HepG2 (cell line): Measurements from ENCODE around the gene ANKRD52. TPM values are rescaled to one million over a fixed set of nuclear protein-coding genes. Genes with fewer than 3 reads are reported as not detected.

Source experiments
- ATAC-seq: fragments of 200-7000 bp; cut with Tn5 transposase; 3 replicates; pipeline ENCODE4 v1.9.1; 2020; ENCODE audit warnings: mild to moderate bottlenecking, moderate library complexity
- BruUV-seq: library from RNA; stranded (reverse); fragments of 400-500 nt; replicated peaks from 2 replicates; lab custom pipeline; 2021; lab: Mats Ljungman, UMichigan
- CTCF ChIA-PET: fragments of 300-600 bp; formaldehyde crosslinking; extraction: SDS; loops from one replicate; lab custom pipeline; 2021; ENCODE audit warnings: low total read pairs, inconsistent platforms, low intra/inter-chr PET ratio; lab: Yijun Ruan, JAX
- POLR2A ChIA-PET: fragments of 350-600 bp; sonication (Branson Sonifier 250); formaldehyde crosslinking; loops from one replicate; lab custom pipeline; 2020; ENCODE audit warnings: antibody characterized with exemption, inconsistent platforms; lab: Yijun Ruan, JAX
- DNase-seq: peaks from one replicate; pipeline ENCODE4 v3.0.0-alpha.2; 2015; ENCODE audit warnings: low spot score
- FAIRE-seq: peaks from 3 replicates; lab custom pipeline; 2011; peaks lifted over from hg19 to GRCh38; lab: Jason Lieb, UNC
- H2AFZ ChIP-seq: one replicate; pipeline ENCODE4 v1.6.1; 2011; ENCODE audit warnings: low read length, inconsistent platforms
- H3K27ac ChIP-seq: fragments of 300-600 bp; 3 replicates; pipeline ENCODE4 v1.8.0; 2011; ENCODE audit warnings: mixed run types, mild to moderate bottlenecking, mixed read lengths, low read length, inconsistent platforms; ENCODE audit not compliant: insufficient read depth; ENCODE audit errors: extremely low read length
- H3K27me3 ChIP-seq, 2 experiments: fragments of 200-600 bp in 1 of 2; 2 replicates in 1 of 2; 3 replicates in 1 of 2; pipeline versions ENCODE4 v1.6.0 to v1.8.0; 2011; ENCODE audit warnings: low read length in 2 of 2, mild to moderate bottlenecking in 2 of 2, moderate library complexity in 2 of 2, inconsistent platforms in 1 of 2; ENCODE audit not compliant: insufficient read depth in 2 of 2, control insufficient read depth in 1 of 2
- H3K36me3 ChIP-seq, 2 experiments: fragments of 200-600 bp in 1 of 2; replicated peaks in 1 of 2; 2 replicates in 1 of 2; 3 replicates in 1 of 2; pipeline versions ENCODE4 v1.5.1 to v1.8.0; 2011; ENCODE audit warnings: low read length in 2 of 2, inconsistent platforms in 1 of 2; ENCODE audit not compliant: insufficient read depth in 2 of 2, control insufficient read depth in 1 of 2
- H3K4me1 ChIP-seq: 2 replicates; pipeline ENCODE4 v1.5.1; 2012; ENCODE audit warnings: low read length, inconsistent platforms; ENCODE audit not compliant: insufficient read depth
- H3K4me2 ChIP-seq: 2 replicates; pipeline ENCODE4 v1.6.0; 2011; ENCODE audit warnings: low read depth, low read length, inconsistent platforms
- H3K4me3 ChIP-seq, 3 experiments: fragments of 200-600 bp in 1 of 3; sonication (generic), shearing (Covaris generic) in 1 of 3; replicated peaks in 1 of 3; 2 replicates each; pipeline ENCODE4 v1.5.1; 2011 to 2016; ENCODE audit warnings: low read length in 3 of 3, inconsistent platforms in 2 of 3, low read depth in 2 of 3, mild to moderate bottlenecking in 2 of 3, control low read depth in 1 of 3, mixed read lengths in 1 of 3; ENCODE audit not compliant: insufficient read depth in 1 of 3
- H3K79me2 ChIP-seq: one replicate; pipeline ENCODE4 v1.6.1; 2011; ENCODE audit warnings: low read length, inconsistent platforms; ENCODE audit not compliant: insufficient read depth
- H3K9ac ChIP-seq: 2 replicates; pipeline ENCODE4 v1.6.0; 2011; ENCODE audit warnings: mild to moderate bottlenecking, low read depth, low read length, inconsistent platforms; ENCODE audit not compliant: insufficient read depth
- H3K9me3 ChIP-seq: 2 replicates; pipeline ENCODE4 v1.5.1; 2012; ENCODE audit warnings: mild to moderate bottlenecking, low read length
- H4K20me1 ChIP-seq: 2 replicates; pipeline ENCODE4 v1.6.0; 2011; ENCODE audit warnings: inconsistent platforms, mild to moderate bottlenecking, low read length, moderate library complexity; ENCODE audit not compliant: insufficient read depth
- DNMT1 ChIP-seq: sonication (generic); formaldehyde crosslinking; IDR thresholded peaks from 2 replicates; pipeline ENCODE4 v1.5.1; 2020; ENCODE audit warnings: mild to moderate bottlenecking, missing genetic modification reagents
- NONO ChIP-seq, 2 experiments: fragments of 450-650 bp in 1 of 2; sonication (generic) in 1 of 2; formaldehyde crosslinking in 1 of 2; IDR thresholded peaks in 1 of 2; conservative IDR thresholded peaks in 1 of 2; 2 replicates each; pipeline versions ENCODE4 v1.6.1 to v1.8.0; 2017 to 2022; ENCODE audit warnings: mild to moderate bottlenecking in 1 of 2, missing genetic modification reagents in 1 of 2, moderate library complexity in 1 of 2
- WGBS: methylation state at CpG from one replicate; pipeline ENCODE4 v1.1.6; 2017; ENCODE audit warnings: low lambda C conversion rate; 5-methylcytosine and 5-hydroxymethylcytosine counted together
- in situ Hi-C: cut with HindIII; loops from 2 replicates; pipeline ENCODE4 v1.10.0; 2017; ENCODE audit warnings: low pct_unique_long_range_greater_than_20kb; ENCODE audit not compliant: extremely low pct_ligation_motif_present
- intact Hi-C: fragments of 100-400 bp; cut with micrococcal nuclease; formaldehyde crosslinking; loops from one replicate; pipeline ENCODE4 v1.10.0; 2022; ENCODE audit not compliant: unreplicated experiment
- polyA plus RNA-seq, 8 experiments: library from polyadenylated mRNA; depleted of rRNA in 3 of 8; stranded (reverse) in 7 of 8; unstranded in 1 of 8; fragments of >200 nt; fragmentation: Illumina TruSeq in 4 of 8; extraction: Trizol in 4 of 8; gene quantifications; 2 replicates each; pipeline versions ENCODE4 v1.2.1 to v1.2.3, GENCODE V29; 2011 to 2016; ENCODE audit warnings: low read depth in 4 of 8, missing spikeins in 1 of 8, mixed read lengths in 1 of 8; ENCODE audit not compliant: insufficient read depth in 1 of 8
- total RNA-seq, 5 experiments: library from RNA; depleted of rRNA; stranded (reverse); fragments of >200 nt; fragmentation: Illumina TruSeq; extraction: Trizol; gene quantifications; 2 replicates each; pipeline ENCODE4 v1.2.3, GENCODE V29; 2016; ENCODE audit warnings: low read depth in 1 of 5
- TF ChIP-seq, protein P1 (sequence below): sonication (generic); formaldehyde crosslinking; IDR thresholded peaks from 2 replicates; pipeline ENCODE4 v1.9.0; 2022; ENCODE audit warnings: low read depth, missing genetic modification reagents
- TF ChIP-seq, protein P2 (sequence below): sonication (generic); formaldehyde crosslinking; IDR thresholded peaks from 2 replicates; pipeline ENCODE4 v1.8.0; 2022; ENCODE audit warnings: mild to moderate bottlenecking, missing genetic modification reagents, borderline replicate concordance
- TF ChIP-seq, protein P3 (sequence below): sonication (generic); formaldehyde crosslinking; IDR thresholded peaks from 2 replicates; pipeline ENCODE4 v1.4.0; 2020; ENCODE audit warnings: missing genetic modification reagents
- TF ChIP-seq, protein P4 (sequence below): sonication (generic); formaldehyde crosslinking; IDR thresholded peaks from 2 replicates; pipeline ENCODE4 v1.5.1; 2020; ENCODE audit warnings: missing genetic modification reagents, mild to moderate bottlenecking, borderline replicate concordance

The ANKRD52 gene
- total and polyA plus RNA-seq, 2 of the 13 experiments (the other 11 are each of a cell fraction or from before 2014, with no cell fraction given), result 7.8 to 9.2 TPM

DNA sequence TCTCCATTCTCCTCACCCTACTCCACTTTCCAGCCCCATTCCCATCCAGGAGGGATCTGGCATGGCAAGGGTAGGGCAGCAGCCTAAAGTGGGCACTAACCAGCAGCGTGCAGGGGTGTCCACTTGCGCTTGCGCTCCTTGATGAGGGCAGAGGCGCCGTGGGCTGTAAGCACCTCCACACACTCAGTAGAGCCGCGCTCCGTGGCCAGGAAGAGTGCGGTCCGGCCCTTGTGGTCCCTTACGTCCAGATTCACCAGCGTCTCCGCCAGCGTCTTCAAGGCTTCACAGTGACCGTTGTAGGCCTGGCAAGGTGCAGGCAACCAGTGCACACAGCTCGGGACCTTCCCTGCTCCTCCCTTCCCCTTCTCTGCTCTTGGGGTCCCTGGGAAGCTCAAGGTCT is 10.3 kb downstream of the ANKRD52 start:
- H4K20me1 ChIP-seq, result no peaks in the 10 kb centered on the region
- peaks cover 38 to 65% of the 10 kb centered on the region in 2 experiments for H3K36me3 ChIP-seq

More for the DNA sequence above, 10.3 kb downstream of the ANKRD52 start:
- intact Hi-C loops (no loop called here), in situ Hi-C loops (no loop called here)
- no peak for DNase-seq
- Histone ChIP-seq H2AFZ (no peak overlapping the region), H3K79me2 (no peaks in the 10 kb centered on the region), H3K9me3 (no peaks in the 10 kb centered on the region), H3K9ac (no peak overlapping the region), H3K27me3 (no peaks in the 10 kb centered on the region), H3K27ac (no peak overlapping the region), H3K4me1 (peaks cover 16% of the 10 kb centered on the region), H3K4me2 (no peak overlapping the region), H3K4me3 (no peak overlapping the region)
- CTCF ChIA-PET, result no interaction called here
- POLR2A ChIA-PET, result no interaction called here
- TF ChIP-seq, protein P1, sequence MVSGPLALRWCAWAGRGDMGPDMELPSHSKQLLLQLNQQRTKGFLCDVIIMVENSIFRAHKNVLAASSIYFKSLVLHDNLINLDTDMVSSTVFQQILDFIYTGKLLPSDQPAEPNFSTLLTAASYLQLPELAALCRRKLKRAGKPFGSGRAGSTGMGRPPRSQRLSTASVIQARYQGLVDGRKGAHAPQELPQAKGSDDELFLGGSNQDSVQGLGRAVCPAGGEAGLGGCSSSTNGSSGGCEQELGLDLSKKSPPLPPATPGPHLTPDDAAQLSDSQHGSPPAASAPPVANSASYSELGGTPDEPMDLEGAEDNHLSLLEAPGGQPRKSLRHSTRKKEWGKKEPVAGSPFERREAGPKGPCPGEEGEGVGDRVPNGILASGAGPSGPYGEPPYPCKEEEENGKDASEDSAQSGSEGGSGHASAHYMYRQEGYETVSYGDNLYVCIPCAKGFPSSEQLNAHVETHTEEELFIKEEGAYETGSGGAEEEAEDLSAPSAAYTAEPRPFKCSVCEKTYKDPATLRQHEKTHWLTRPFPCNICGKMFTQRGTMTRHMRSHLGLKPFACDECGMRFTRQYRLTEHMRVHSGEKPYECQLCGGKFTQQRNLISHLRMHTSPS, result no peak
- TF ChIP-seq DNMT1 (CRISPR knock-in tag), result no peak
- TF ChIP-seq, protein P2, sequence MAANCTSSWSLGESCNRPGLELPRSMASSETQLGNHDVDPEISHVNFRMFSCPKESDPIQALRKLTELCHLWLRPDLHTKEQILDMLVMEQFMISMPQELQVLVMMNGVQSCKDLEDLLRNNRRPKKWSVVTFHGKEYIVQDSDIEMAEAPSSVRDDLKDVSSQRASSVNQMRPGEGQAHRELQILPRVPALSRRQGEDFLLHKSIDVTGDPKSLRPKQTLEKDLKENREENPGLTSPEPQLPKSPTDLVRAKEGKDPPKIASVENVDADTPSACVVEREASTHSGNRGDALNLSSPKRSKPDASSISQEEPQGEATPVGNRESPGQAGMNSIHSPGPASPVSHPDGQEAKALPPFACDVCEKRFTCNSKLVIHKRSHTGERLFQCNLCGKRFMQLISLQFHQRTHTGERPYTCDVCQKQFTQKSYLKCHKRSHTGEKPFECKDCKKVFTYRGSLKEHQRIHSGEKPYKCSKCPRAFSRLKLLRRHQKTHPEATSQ, result no peak
- TF ChIP-seq, protein P3, sequence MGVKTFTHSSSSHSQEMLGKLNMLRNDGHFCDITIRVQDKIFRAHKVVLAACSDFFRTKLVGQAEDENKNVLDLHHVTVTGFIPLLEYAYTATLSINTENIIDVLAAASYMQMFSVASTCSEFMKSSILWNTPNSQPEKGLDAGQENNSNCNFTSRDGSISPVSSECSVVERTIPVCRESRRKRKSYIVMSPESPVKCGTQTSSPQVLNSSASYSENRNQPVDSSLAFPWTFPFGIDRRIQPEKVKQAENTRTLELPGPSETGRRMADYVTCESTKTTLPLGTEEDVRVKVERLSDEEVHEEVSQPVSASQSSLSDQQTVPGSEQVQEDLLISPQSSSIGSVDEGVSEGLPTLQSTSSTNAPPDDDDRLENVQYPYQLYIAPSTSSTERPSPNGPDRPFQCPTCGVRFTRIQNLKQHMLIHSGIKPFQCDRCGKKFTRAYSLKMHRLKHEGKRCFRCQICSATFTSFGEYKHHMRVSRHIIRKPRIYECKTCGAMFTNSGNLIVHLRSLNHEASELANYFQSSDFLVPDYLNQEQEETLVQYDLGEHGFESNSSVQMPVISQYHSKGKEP, result no peak
- TF ChIP-seq, protein P4, sequence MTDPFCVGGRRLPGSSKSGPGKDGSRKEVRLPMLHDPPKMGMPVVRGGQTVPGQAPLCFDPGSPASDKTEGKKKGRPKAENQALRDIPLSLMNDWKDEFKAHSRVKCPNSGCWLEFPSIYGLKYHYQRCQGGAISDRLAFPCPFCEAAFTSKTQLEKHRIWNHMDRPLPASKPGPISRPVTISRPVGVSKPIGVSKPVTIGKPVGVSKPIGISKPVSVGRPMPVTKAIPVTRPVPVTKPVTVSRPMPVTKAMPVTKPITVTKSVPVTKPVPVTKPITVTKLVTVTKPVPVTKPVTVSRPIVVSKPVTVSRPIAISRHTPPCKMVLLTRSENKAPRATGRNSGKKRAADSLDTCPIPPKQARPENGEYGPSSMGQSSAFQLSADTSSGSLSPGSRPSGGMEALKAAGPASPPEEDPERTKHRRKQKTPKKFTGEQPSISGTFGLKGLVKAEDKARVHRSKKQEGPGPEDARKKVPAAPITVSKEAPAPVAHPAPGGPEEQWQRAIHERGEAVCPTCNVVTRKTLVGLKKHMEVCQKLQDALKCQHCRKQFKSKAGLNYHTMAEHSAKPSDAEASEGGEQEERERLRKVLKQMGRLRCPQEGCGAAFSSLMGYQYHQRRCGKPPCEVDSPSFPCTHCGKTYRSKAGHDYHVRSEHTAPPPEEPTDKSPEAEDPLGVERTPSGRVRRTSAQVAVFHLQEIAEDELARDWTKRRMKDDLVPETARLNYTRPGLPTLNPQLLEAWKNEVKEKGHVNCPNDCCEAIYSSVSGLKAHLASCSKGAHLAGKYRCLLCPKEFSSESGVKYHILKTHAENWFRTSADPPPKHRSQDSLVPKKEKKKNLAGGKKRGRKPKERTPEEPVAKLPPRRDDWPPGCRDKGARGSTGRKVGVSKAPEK (CRISPR knock-in tag), result no peak
- no peak for TF ChIP-seq NONO (IDR thresholded peaks at IDR 0.05)
- no peak for TF ChIP-seq NONO (CRISPR knock-in tag; conservative IDR thresholded peaks at IDR 0.05)
- no TSS peak for BruUV-seq
- FAIRE-seq, result no peak
- ATAC-seq, result no peak
- 94% methylated on average over 9 of the region's 16 CpGs for WGBS
